ENCODE results near the gene SMNDC1.

The SMNDC1 gene

GRCh38 chr10:110244550-110244949 lies 60.2 kb downstream of the SMNDC1 start:
- H3K4me1 ChIP-seq (ENCODE audit: low read length): peaks cover 5% of the 10 kb centered on the region
- no peak overlapping the region for H3K4me2 ChIP-seq (ENCODE audit: low read length)
- peaks cover 63% of the 10 kb centered on the region for H4K20me1 ChIP-seq (ENCODE audit: insufficient read depth, low read length)
- no peaks in the 10 kb centered on the region for H3K36me3 ChIP-seq (replicated peaks; ENCODE audit: low read depth, low read length)
- no peaks in the 10 kb centered on the region for H3K9me3 ChIP-seq (ENCODE audit: insufficient read depth, low read length)
- H3K27me3 ChIP-seq (ENCODE audit: low read depth, low read length): peaks cover 70% of the 10 kb centered on the region
- H3K79me2 ChIP-seq (ENCODE audit: low read length): no peaks in the 10 kb centered on the region
- H3K9ac ChIP-seq (ENCODE audit: low read length): no peak overlapping the region
- no peak overlapping the region for H2AFZ ChIP-seq (ENCODE audit: low read depth, low read length)
- no peak overlapping the region for H3K4me3 ChIP-seq (ENCODE audit: low read length)
- H3K27ac ChIP-seq (ENCODE audit: low read length): no peak overlapping the region
- no peak for TF ChIP-seq CTCF (IDR thresholded peaks at IDR 0.05; ENCODE audit: low read depth, low read length)
- no peak for TF ChIP-seq EZH2phosphoT487 (IDR thresholded peaks at IDR 0.05; ENCODE audit: low read depth)

DNA sequence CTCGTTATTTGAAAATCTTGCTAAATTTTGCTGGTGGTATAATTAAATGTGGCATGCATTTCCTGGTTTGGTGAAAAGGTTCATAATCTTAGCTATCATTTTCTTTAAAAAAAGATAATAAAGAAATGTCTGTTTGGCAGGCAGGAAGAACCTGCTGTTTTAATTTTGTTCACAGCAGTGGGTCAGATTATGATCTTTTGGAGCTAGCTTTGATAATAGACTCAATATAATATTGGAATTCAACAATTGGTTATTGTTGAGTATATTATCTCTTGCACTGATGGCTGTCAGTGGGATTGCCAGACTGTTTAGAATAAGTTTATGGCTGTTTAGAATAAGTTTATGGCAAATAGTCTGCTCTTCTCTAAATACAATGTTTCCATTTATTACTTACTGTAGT lies 62.2 kb downstream of the SMNDC1 start:
- no peak overlapping the region for H3K9ac ChIP-seq (ENCODE audit: low read length)
- H3K36me3 ChIP-seq (replicated peaks; ENCODE audit: low read depth, low read length): no peaks in the 10 kb centered on the region
- H3K79me2 ChIP-seq (ENCODE audit: low read length): no peaks in the 10 kb centered on the region
- H3K27ac ChIP-seq (ENCODE audit: low read length): no peak overlapping the region
- no peaks in the 10 kb centered on the region for H3K9me3 ChIP-seq (ENCODE audit: insufficient read depth, low read length)
- H2AFZ ChIP-seq (ENCODE audit: low read depth, low read length): no peak overlapping the region
- TF ChIP-seq CTCF (IDR thresholded peaks at IDR 0.05; ENCODE audit: low read depth, low read length): no peak
- TF ChIP-seq EZH2phosphoT487 (IDR thresholded peaks at IDR 0.05; ENCODE audit: low read depth): no peak
- H3K4me1 ChIP-seq (ENCODE audit: low read length): no peaks in the 10 kb centered on the region
- H3K27me3 ChIP-seq (ENCODE audit: low read depth, low read length): peaks cover 66% of the 10 kb centered on the region
- H3K4me2 ChIP-seq (ENCODE audit: low read length): no peak overlapping the region
- H3K4me3 ChIP-seq (ENCODE audit: low read length): no peak overlapping the region
- H4K20me1 ChIP-seq (ENCODE audit: insufficient read depth, low read length): peaks cover 65% of the 10 kb centered on the region

DNA sequence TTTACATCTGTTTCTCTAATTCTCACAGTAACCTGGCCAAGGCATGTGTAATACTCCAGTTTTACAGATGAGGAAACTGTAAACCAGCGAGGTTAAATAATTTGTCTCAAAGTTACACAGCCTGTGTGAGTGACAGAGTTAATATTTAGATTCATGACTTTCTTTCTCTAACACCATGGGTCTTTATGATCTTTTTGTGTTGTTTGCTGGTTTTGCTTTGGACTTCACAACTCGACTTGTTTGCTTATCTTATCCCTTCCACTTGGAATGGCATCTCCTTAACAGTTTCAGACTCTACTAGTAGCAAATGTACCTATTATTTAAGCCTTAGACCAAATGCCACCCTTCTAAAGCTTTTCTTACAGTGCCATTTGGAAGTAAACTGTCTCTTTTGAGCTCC lies 62.9 kb downstream of the SMNDC1 start:
- Histone ChIP-seq H3K79me2 (ENCODE audit: low read length) (no peaks in the 10 kb centered on the region), H3K27me3 (ENCODE audit: low read depth, low read length) (peaks cover 66% of the 10 kb centered on the region), H3K4me3 (ENCODE audit: low read length) (no peak overlapping the region), H3K36me3 (replicated peaks; ENCODE audit: low read depth, low read length) (no peaks in the 10 kb centered on the region), H3K9ac (ENCODE audit: low read length) (no peak overlapping the region), H3K4me2 (ENCODE audit: low read length) (no peak overlapping the region), H3K9me3 (ENCODE audit: insufficient read depth, low read length) (no peaks in the 10 kb centered on the region), H3K4me1 (ENCODE audit: low read length) (no peaks in the 10 kb centered on the region), H2AFZ (ENCODE audit: low read depth, low read length) (no peak overlapping the region), H4K20me1 (ENCODE audit: insufficient read depth, low read length) (peaks cover 65% of the 10 kb centered on the region), H3K27ac (ENCODE audit: low read length) (no peak overlapping the region)
- TF ChIP-seq CTCF (IDR thresholded peaks at IDR 0.05; ENCODE audit: low read depth, low read length) (no peak), EZH2phosphoT487 (IDR thresholded peaks at IDR 0.05; ENCODE audit: low read depth) (no peak)

GRCh38 chr10:110241407-110241806 lies 63.3 kb downstream of the SMNDC1 start:
- Histone ChIP-seq H3K9ac (ENCODE audit: low read length) (no peak overlapping the region), H3K4me1 (ENCODE audit: low read length) (no peaks in the 10 kb centered on the region), H3K9me3 (ENCODE audit: insufficient read depth, low read length) (no peaks in the 10 kb centered on the region), H3K4me3 (ENCODE audit: low read length) (no peak overlapping the region), H3K27me3 (ENCODE audit: low read depth, low read length) (peaks cover 63% of the 10 kb centered on the region), H4K20me1 (ENCODE audit: insufficient read depth, low read length) (peaks cover 65% of the 10 kb centered on the region), H3K79me2 (ENCODE audit: low read length) (no peaks in the 10 kb centered on the region), H3K36me3 (replicated peaks; ENCODE audit: low read depth, low read length) (no peaks in the 10 kb centered on the region), H2AFZ (ENCODE audit: low read depth, low read length) (no peak overlapping the region), H3K27ac (ENCODE audit: low read length) (no peak overlapping the region), H3K4me2 (ENCODE audit: low read length) (no peak overlapping the region)
- TF ChIP-seq EZH2phosphoT487 (IDR thresholded peaks at IDR 0.05; ENCODE audit: low read depth) (no peak), CTCF (IDR thresholded peaks at IDR 0.05; ENCODE audit: low read depth, low read length) (no peak)

All from OCI-LY3 (cell line).